BLaER1 treated with 17β-estradiol and CSF1 and Interleukin-3, amounts not matched to agents 10 nM and 100 nM (cell line): ENCODE results near the gene ST6GALNAC4.
A peak's percentile ranks its signal among the peaks of the same experiment; 100 is the strongest.

Source experiments
- H3K27ac ChIP-seq, 11 experiments: shearing (Covaris generic); formaldehyde crosslinking; 2 replicates each; pipeline ENCODE4 v1.8.1; 2022
- H3K27me3 ChIP-seq, 11 experiments: shearing (Covaris generic); formaldehyde crosslinking; 2 replicates each; pipeline ENCODE4 v1.8.1; 2022
- H3K36me3 ChIP-seq, 11 experiments: shearing (Covaris generic); formaldehyde crosslinking; 2 replicates each; pipeline ENCODE4 v1.8.1; 2022
- H3K4me1 ChIP-seq, 10 experiments: shearing (Covaris generic); formaldehyde crosslinking; 2 replicates each; pipeline ENCODE4 v1.8.1; 2022
- H3K4me2 ChIP-seq, 11 experiments: shearing (Covaris generic); formaldehyde crosslinking; 2 replicates each; pipeline ENCODE4 v1.8.1; 2022
- H3K4me3 ChIP-seq, 10 experiments: shearing (Covaris generic); formaldehyde crosslinking; 2 replicates each; pipeline ENCODE4 v1.8.1; 2022
- H3K9ac ChIP-seq, 11 experiments: shearing (Covaris generic); formaldehyde crosslinking; 2 replicates each; pipeline ENCODE4 v1.8.1; 2022
- H3K9me3 ChIP-seq, 11 experiments: shearing (Covaris generic); formaldehyde crosslinking; replicated peaks in 1 of 11; 2 replicates each; pipeline ENCODE4 v1.8.1; 2022
- H4K20me1 ChIP-seq, 11 experiments: shearing (Covaris generic); formaldehyde crosslinking; 2 replicates each; pipeline ENCODE4 v1.8.1; 2022
- Cebpa-rat ChIP-seq, 11 experiments: shearing (Covaris generic); IDR thresholded peaks; 2 replicates each; pipeline ENCODE4 v1.8.1; 2022

Gene ST6GALNAC4

GRCh38 chr9:127918183-127919107, 1.6 kb upstream of the ST6GALNAC4 start:
- peak overlapping the region in 4 of 10 experiments; percentile 46 to 94 (median 80); a peak in 5 of 20 replicates for H3K4me3 ChIP-seq
- TF ChIP-seq Cebpa-rat (IDR thresholded peaks at IDR 0.05): no peak
- H3K27me3 ChIP-seq: peaks cover 2 to 13% (median 9%) of the 10 kb centered on the region in 11 experiments; a peak in 16 of 22 replicates
- H3K4me2 ChIP-seq: peak overlapping the region; percentile 74 to 97 (median 94)
- peaks cover 72 to 83% (median 75%) of the 10 kb centered on the region in 10 experiments for H3K4me1 ChIP-seq
- peaks cover 0 to 17% (median 0%) of the 10 kb centered on the region in 11 experiments; a peak in 7 of 22 replicates for H4K20me1 ChIP-seq
- peaks cover 4 to 20% (median 14%) of the 10 kb centered on the region in 11 experiments; a peak in 20 of 22 replicates for H3K36me3 ChIP-seq
- peak overlapping the region in 10 of 11 experiments; percentile 51 to 94 (median 83); a peak in 20 of 22 replicates for H3K9ac ChIP-seq
- H3K27ac ChIP-seq: peak overlapping the region in 10 of 11 experiments; percentile 68 to 94 (median 84); a peak in 20 of 22 replicates
- no peaks in the 10 kb centered on the region for H3K9me3 ChIP-seq

GRCh38 chr9:127917603-127918002, 762 bp upstream of the ST6GALNAC4 start:
- peak overlapping the region; percentile 16 to 94 (median 84); a peak in 20 of 22 replicates for H3K27ac ChIP-seq
- peak overlapping the region; percentile 74 to 97 (median 94) for H3K4me2 ChIP-seq
- no peaks in the 10 kb centered on the region for H3K9me3 ChIP-seq
- TF ChIP-seq Cebpa-rat (IDR thresholded peaks at IDR 0.05): no peak
- peaks cover 0 to 8% (median 7%) of the 10 kb centered on the region in 11 experiments; a peak in 12 of 22 replicates for H3K27me3 ChIP-seq
- peaks cover 8 to 28% (median 22%) of the 10 kb centered on the region in 11 experiments; a peak in 21 of 22 replicates for H3K36me3 ChIP-seq
- H3K4me1 ChIP-seq: peaks cover 80 to 92% (median 84%) of the 10 kb centered on the region in 10 experiments
- peak overlapping the region in 10 of 11 experiments; percentile 51 to 94 (median 83); a peak in 20 of 22 replicates for H3K9ac ChIP-seq
- H4K20me1 ChIP-seq: peaks cover 0 to 22% (median under 1%) of the 10 kb centered on the region in 11 experiments; a peak in 8 of 22 replicates
- H3K4me3 ChIP-seq: peak overlapping the region; percentile 34 to 96 (median 72); a peak in 16 of 20 replicates

- H3K9ac ChIP-seq: peak overlapping the region; percentile 81 to 94 (median 85)
- TF ChIP-seq Cebpa-rat (IDR thresholded peaks at IDR 0.05): no peak
- H3K36me3 ChIP-seq: peaks cover 24 to 44% (median 37%) of the 10 kb centered on the region in 11 experiments
- peak overlapping the region; percentile 79 to 97 (median 92) for H3K4me3 ChIP-seq
- peak overlapping the region; percentile 94 to 100 (median 98) for H3K4me2 ChIP-seq
- peaks cover 0 to 34% (median 6%) of the 10 kb centered on the region in 11 experiments; a peak in 11 of 22 replicates for H4K20me1 ChIP-seq
- peak overlapping the region; percentile 30 to 93 (median 82); a peak in 21 of 22 replicates for H3K27ac ChIP-seq
- no peaks in the 10 kb centered on the region for H3K27me3 ChIP-seq
- no peaks in the 10 kb centered on the region for H3K9me3 ChIP-seq
- H3K4me1 ChIP-seq: peaks cover 85 to 95% (median 89%) of the 10 kb centered on the region in 10 experiments
These were observed 781 bp downstream of the ST6GALNAC4 start for GRCh38 chr9:127915801-127916719.

- Histone ChIP-seq H3K9me3 (no peaks in the 10 kb centered on the region), H4K20me1 (peaks cover 0 to 41% (median 14%) of the 10 kb centered on the region in 11 experiments; a peak in 11 of 22 replicates), H3K4me2 (peak overlapping the region; percentile 94 to 100 (median 98)), H3K27ac (peak overlapping the region in 10 of 11 experiments; percentile 46 to 93 (median 82); a peak in 21 of 22 replicates), H3K27me3 (no peaks in the 10 kb centered on the region), H3K9ac (peak overlapping the region; percentile 14 to 94 (median 85); a peak in 21 of 22 replicates), H3K4me1 (peaks cover 85 to 95% (median 89%) of the 10 kb centered on the region in 10 experiments), H3K36me3 (peaks cover 25 to 51% (median 44%) of the 10 kb centered on the region in 11 experiments), H3K4me3 (peak overlapping the region; percentile 79 to 97 (median 92); a peak in 19 of 20 replicates)
- no peak for TF ChIP-seq Cebpa-rat (IDR thresholded peaks at IDR 0.05)
These were observed 1.5 kb downstream of the ST6GALNAC4 start for GRCh38 chr9:127915325-127915752.

- Histone ChIP-seq H4K20me1 (peaks cover 0 to 49% (median 22%) of the 10 kb centered on the region in 11 experiments; a peak in 11 of 22 replicates), H3K4me1 (peaks cover 78 to 89% (median 86%) of the 10 kb centered on the region in 10 experiments), H3K9me3 (no peaks in the 10 kb centered on the region), H3K4me3 (no peak overlapping the region), H3K4me2 (peak overlapping the region in 10 of 11 experiments; percentile 94 to 99 (median 98); a peak in 16 of 22 replicates), H3K27me3 (no peaks in the 10 kb centered on the region), H3K9ac (peak overlapping the region in 7 of 11 experiments; percentile 7 to 94 (median 51); a peak in 9 of 22 replicates), H3K27ac (peak overlapping the region in 3 of 11 experiments; percentile 1 to 63 (median 33); a peak in 4 of 22 replicates), H3K36me3 (peaks cover 25 to 65% (median 58%) of the 10 kb centered on the region in 11 experiments)
- TF ChIP-seq Cebpa-rat (IDR thresholded peaks at IDR 0.05): no peak
These were observed 3.2 kb downstream of the ST6GALNAC4 start for GRCh38 chr9:127913682-127914081.

- Histone ChIP-seq H3K36me3 (peaks cover 25 to 73% (median 66%) of the 10 kb centered on the region in 11 experiments), H3K4me2 (peak overlapping the region; percentile 26 to 99 (median 97); a peak in 20 of 22 replicates), H3K9ac (peak overlapping the region in 10 of 11 experiments; percentile 7 to 71 (median 54); a peak in 14 of 22 replicates), H3K4me3 (no peak overlapping the region), H3K27me3 (no peaks in the 10 kb centered on the region), H4K20me1 (peaks cover 0 to 49% (median 22%) of the 10 kb centered on the region in 11 experiments; a peak in 11 of 22 replicates), H3K9me3 (no peaks in the 10 kb centered on the region), H3K4me1 (peaks cover 74 to 89% (median 85%) of the 10 kb centered on the region in 10 experiments), H3K27ac (peak overlapping the region in 5 of 11 experiments; percentile 1 to 63 (median 22); a peak in 6 of 22 replicates)
- no peak for TF ChIP-seq Cebpa-rat (IDR thresholded peaks at IDR 0.05)
These were observed 4.0 kb downstream of the ST6GALNAC4 start for GRCh38 chr9:127912882-127913281.

- Histone ChIP-seq H3K27ac (peak overlapping the region in 5 of 11 experiments; percentile 22 to 63 (median 49); a peak in 7 of 22 replicates), H3K4me1 (peaks cover 74 to 89% (median 85%) of the 10 kb centered on the region in 10 experiments), H3K36me3 (peaks cover 25 to 79% (median 70%) of the 10 kb centered on the region in 11 experiments)
These were observed 4.5 kb downstream of the ST6GALNAC4 start for GRCh38 chr9:127912296-127912695.

More at GRCh38 chr9:127912296-127912695, 4.5 kb downstream of the ST6GALNAC4 start:
- H3K27me3 ChIP-seq: no peaks in the 10 kb centered on the region
- TF ChIP-seq Cebpa-rat (IDR thresholded peaks at IDR 0.05): no peak
- peaks cover 0 to 49% (median 22%) of the 10 kb centered on the region in 11 experiments; a peak in 11 of 22 replicates for H4K20me1 ChIP-seq
- H3K9me3 ChIP-seq: no peaks in the 10 kb centered on the region
- H3K4me3 ChIP-seq: no peak overlapping the region
- peak overlapping the region; percentile 26 to 99 (median 97); a peak in 21 of 22 replicates for H3K4me2 ChIP-seq
- H3K9ac ChIP-seq: peak overlapping the region in 9 of 11 experiments; percentile 31 to 71 (median 58); a peak in 15 of 22 replicates
